GM11168 (cell line): ENCODE measurements around the gene RAB3IP.
"Not testable (repeated sequence)": the region's sequence is repeated elsewhere in the genome, so short reads cannot be mapped to it uniquely, and the experiment has no call there.

Experiments
- in situ Hi-C: fragments of 300-500 bp; cut with MboI; formaldehyde crosslinking; loops from one replicate; pipeline ENCODE4 v1.12.0; 2022; ENCODE audit warnings: low sequenced_read_pairs; ENCODE audit not compliant: unreplicated experiment

Gene RAB3IP

DNA sequence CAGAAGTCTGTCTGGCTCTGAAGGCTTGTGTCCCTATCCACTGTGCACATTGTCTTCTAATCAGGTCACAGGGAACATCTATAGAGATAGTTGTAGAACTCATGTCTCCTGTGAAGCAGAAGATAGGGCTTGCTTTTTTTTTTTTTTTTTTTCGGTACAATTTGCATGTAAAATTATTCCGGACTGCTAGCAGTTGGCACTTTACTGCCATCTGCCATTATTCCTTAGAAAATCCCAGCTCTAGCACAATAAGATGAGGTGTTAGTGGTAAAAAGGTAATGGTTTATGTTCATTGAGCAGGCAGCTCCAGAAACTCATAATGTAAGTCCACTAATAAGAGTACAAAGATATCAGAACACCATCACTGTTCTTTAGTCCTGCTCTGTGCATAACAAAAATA lies 95.0 kb downstream of the RAB3IP start:
- in situ Hi-C loops: no loop called here

DNA sequence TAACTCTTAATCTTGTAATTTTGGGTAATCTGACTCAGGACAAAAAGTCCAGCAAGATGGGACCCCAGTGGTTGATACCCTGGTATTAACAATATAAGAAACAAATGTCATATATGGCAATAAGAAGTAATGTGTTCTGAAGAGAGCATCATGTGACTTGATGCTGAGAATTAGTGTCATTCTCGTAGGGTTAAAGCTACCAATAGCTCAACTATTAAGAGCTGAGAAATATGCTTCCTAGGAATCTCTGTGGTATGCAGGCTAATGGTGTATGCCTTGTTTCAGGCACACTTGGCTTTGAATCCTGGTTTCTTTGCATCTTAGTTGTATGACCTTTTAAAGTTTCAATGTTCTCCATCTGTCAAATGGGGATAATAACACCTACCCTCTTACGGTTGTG lies 95.5 kb downstream of the RAB3IP start:
- in situ Hi-C loops: no loop called here

DNA sequence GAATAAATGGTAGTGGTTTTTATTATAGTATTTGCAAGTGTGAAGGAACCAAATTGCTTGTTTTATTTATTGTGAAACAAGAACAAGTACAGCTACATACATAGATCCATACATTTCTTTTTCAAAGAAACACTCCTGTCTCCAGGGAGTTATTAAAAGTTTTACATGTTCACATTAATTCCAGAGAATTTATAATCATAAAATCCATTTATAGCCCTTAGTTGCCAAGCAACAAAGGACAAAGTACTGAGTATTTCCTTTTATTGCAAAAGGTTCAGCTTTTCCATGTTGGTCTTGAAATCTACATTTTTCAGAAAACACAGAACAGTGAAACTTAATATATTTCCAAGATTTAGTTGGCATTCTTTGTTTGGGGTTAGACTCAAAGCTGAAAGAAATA lies 95.9 kb downstream of the RAB3IP start:
- in situ Hi-C loops: no loop called here

DNA sequence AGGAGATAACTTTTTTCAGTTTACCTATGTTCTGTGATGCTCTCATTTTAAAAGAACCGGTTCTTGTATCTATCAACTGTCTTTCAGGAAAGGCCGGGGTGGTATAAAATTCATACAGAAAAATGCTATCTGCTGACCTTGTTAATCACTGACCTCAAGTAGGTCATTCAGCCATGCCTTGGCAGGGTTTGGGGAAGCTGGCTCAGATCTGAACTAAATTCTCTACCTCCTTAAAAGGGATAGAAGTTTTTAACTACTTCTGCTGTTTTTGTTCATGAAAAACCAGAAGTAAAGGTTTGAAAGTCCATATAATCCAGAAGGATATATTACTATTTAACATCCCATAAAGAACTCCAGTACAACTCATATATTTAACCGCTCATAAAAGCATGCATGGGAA lies 96.4 kb downstream of the RAB3IP start:
- in situ Hi-C loops: no loop called here

DNA sequence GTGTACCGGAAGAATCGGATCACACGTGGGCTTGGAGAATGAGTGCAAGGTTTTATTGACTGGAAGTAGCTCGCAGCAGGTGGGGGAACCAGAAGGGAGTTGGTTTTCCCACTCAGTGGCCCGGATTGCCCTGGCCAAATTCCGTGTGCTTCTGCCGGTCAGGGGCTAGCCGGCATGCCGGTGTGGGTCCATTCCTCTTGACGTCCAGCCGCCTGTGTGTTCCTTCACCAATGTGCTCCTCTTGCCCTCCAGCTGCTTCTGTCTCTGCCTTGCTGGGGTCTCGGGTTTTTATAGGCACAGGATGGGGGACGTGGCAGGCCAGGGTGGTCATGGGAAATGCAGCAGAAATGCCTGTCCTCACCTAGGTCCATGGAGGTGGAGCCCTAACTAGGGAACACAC lies 97.4 kb downstream of the RAB3IP start:
- in situ Hi-C loops: no loop called here

DNA sequence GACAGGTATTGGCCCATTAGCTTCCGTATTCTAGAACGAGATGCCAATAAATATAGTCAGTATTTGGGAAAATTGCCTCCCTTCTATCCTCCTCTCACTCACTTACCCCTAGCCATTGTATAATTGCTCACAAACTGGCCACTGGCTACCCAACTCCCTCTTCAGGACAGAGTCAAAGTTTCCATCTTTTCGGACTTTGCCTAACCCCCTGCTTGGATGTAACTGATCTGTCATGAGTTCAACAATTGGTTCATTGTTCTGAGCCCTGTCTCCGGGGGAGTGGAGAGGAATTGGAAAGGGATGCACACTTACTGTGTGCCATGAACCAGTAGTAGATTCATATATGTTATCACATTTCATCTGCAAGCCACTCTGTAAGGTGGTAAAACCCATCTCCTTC lies 98.5 kb downstream of the RAB3IP start:
- in situ Hi-C loops: no loop called here

DNA sequence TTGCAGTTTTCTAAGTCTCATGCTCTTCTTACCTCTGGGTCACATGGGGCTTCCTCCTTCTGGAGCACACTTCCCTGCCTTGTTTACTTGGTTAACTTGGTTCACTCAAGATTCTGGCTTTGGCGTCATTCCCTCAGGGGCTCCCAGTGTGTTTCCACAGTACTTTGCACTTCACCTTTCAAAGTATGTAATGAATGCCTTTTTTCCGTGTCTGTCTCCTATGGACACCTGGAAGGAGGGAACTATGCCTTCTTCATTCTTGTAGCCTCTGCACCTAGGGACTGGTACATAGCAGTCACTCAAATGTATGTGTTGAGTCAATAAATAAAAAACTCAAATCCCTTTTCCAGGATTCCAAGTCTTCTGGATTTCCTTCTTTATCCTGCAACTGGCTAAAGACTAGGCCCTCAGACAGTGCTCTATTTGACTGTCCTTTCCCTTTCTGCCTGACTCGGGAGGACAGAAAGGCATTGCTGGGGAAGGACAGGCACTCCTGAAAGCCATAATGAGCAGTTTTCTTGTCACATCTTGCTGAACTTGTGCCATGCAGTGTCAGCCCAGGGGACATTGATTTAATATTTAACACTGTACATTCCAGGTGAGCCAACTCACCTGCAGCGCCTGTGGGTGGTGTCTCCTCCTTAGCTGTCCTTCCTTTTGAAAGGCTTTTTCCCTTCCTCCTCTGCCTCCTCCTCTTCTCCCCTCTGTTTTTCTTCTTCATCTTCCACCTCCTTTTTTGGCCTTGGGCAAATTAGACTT lies 99.2 kb downstream of the RAB3IP start:
- in situ Hi-C loops: no loop called here

DNA sequence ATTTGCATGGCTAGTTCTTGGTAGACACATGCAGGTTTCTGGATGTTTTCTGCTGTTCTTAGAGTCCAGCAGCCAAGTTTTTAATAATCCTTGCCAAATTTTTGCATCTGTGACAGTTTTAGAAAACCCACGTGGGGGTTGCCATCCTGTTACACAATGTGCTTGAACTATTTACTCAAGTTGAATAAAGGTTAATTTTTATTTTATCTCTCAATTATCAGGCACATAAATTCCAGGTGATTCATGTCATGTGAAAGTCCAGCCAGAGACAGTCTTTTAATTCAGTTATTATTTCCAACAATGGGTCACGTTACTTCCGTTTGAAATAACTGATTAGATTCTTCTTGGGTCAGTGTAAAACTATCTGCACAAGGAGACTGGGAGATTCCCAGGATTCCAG lies 102.1 kb downstream of the RAB3IP start:
- in situ Hi-C loops: no loop called here

DNA sequence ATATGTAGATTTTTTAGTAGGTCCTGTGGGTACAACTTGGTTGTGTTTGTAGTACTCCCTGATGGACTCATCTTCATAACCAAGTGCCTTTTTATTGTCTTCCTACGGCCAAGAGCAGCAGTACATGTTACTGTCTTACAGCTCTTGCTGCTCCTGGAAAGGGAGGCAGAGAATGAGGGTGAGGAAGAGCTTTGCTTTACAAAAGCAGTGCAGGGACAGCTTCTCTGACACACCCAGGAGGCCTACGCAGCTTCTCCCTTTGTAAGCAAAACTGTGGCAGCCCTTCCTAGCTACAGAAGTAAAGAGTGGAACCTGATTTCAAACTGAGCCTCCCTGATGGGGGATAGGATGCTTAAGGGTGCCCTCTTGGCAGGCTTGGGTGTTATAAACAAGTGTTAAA lies 104.9 kb downstream of the RAB3IP start:
- in situ Hi-C loops: no loop called here

DNA sequence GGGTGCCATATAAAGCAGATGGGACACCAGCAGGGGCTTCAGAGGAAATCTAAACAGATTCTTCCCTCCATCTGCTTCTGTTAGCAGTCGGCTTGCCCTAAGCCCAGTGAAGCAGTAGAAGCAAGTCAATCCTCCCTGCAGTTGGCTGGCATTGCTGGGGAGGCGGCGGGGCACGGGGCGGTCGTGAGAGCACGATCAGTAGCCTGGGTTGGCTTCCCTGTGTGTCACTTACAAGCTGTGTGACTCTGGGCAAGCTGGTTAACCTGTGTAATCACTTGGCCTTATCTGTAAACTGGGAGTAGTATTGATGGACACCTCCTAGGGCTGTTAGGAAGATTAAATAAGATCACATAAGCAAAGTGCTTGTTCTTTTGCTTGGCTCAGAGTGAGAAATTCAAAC lies 105.8 kb downstream of the RAB3IP start:
- in situ Hi-C loops: no loop called here

DNA sequence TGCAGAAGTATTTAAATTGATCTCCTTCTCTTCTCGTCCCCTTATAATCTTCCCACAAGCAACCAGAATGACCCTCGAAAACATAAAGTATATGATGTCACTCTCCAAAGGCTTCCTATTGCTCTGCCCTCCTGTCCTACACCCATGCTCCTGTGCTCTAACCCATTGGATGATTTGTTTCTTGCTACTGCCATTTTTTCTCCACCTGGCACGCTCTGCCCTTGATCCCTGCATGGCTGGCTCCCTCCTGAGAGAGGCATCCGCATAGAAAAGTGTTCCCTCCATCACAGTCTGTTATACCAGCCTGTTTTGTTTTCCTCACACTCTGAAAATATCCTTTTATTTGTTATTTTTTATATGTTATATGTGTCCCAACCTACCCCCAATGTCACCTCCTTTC lies 106.2 kb downstream of the RAB3IP start:
- in situ Hi-C loops: no loop called here

DNA sequence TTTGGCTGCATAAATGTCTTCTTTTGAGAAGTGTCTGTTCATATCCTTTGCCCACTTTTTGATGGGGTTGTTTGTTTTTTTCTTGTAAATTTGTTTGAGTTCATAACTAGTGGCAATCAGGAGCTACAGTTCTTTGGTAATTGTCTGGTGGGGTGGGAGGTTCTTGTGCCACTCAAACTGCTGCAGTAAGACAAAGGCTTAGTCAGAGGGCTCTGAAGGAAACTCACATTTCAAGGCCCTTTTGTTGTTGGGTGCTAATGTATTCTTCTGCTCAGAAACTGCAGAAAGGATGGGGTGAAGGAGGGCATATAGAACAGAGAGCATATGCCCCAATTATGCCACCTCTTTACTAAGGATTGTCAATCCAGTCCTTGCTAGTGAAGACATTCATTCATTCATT lies 108.3 kb downstream of the RAB3IP start:
- in situ Hi-C loops: no loop called here

DNA sequence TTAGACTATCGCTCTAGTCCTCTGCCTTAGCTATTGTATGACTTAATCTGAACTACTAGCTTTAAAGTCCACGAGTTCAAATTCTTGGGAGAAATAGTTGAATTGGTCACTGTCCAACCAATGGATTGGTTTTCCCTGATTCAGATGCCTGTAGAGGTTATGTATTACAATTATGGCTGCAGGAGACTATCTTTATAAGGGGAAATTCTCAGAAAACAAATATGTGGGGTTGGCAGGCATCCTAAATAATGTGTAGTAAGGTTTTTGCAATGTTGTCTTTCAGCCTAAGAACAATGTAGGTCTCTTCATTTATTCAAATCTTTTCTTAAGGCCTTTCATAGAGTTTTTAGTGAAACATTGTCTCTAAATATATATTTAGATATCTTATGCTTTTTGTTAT lies 113.3 kb downstream of the RAB3IP start:
- in situ Hi-C loops: no loop called here

DNA sequence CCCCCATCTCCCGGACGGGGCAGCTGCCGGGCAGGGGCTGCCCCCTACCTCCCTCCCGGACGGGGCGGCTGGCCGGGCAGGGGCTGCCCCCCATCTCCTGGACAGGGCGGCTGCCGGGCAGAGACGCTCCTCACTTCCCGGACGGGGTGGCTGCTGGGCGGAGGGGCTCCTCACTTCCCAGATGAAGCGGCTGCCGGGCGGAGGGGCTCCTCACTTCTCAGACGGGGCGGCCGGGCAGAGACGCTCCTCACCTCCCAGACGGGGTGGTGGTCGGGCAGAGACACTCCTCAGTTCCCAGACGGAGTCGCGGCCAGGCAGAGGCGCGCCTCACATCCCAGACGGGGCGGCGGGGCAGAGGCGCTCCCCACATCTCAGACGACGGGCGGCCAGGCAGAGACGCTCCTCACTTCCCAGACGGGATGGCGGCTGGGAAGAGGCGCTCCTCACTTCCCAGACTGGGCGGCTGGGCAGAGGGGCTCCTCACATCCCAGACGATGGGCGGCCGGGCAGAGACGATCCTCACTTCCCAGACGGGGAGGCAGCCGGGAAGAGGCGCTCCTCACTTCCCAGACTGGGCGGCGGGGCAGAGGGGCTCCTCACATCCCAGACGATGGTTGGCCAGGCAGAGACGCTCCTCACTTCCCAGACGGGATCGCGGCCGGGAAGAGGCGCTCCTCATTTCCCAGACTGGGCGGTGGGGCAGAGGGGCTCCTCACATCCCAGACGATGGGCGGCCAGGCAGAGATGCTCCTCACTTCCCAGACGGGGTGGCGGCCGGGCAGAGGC lies 114.7 kb downstream of the RAB3IP start:
- in situ Hi-C loops: not testable (repeated sequence)

DNA sequence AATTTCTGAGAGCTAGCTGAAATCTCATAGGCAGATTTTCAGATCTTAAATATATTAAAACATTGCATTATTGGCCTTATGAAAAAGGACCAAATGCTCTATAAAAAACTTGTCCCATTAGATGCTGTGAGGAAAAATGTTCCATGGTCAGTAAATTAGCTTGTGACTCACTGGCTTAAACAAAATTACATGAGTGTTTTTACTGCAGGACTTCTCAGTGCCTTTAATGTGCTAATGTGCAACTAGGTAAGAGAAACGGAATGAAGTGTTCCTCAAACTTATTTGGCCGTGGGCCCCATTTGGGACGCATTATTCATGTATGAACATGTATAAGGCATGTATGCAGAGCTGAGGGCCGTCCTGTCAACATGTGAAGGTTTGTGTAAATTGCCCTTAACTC lies 128.0 kb downstream of the RAB3IP start:
- in situ Hi-C loops: no loop called here

DNA sequence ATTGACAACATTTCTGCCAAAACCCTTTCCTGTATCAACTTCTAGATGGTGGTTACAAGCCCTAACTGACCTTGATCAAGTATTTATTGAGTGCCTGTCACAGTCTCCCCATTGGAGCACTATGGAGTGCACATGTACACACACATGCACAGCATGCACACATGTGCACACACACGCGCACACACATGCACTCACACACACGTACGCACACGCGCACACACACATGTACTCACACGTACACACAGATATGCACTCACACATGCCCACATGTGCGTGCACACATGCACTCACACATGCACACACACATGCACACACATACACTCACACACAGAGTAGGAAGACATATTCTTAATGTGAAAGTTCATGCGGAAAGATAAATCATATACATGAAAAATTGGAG lies 130.0 kb downstream of the RAB3IP start:
- in situ Hi-C loops: no loop called here

DNA sequence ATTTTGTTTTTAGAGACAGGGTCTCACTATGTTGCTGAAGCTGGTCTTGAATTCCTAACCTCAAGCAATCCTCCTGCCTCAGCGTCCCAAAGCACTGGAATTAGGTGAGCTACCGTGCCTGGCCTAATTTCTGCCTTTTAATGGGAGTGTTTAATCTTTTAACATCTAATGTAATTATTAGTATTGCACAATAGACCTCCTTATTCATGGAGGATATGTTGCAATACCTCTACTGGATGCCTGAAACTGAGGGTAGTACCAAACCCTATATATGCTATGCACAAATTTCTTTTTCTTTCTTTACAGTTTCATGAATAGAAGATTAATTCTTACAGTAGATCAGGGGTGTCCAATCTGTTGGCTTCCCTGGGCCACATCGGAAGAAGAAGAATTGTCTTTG lies 134.1 kb downstream of the RAB3IP start:
- in situ Hi-C loops: no loop called here
